ENCODE measurements around the gene RNF41. TPM values are rescaled to one million over a fixed set of nuclear protein-coding genes. Genes with fewer than 3 reads are reported as not detected.

The RNF41 gene
- total and polyA plus RNA-seq, 2 donors (not counting 3 experiments of a cell fraction or from before 2014, with no cell fraction given), result 88.3 to 203 TPM

DNA sequence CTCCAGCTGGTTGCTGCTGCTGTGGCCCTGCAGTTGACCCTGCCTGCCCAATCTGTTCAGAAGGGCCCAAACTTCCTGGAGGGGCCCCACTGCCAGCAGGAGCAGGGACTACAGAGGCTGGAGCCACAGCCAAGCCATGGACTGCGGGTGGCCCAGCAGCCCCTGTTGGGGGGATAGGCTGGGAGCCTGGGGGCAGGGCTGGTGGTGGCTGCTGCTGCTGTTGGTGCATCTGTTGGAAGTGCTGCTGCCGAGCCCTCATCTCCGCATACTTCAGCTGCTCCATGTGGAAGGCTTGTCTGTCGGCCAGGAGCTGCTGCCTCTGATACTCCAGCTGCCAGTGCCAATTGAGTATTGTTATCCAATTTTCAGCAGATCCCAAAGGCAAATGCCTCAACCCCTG is 56.4 kb downstream of the RNF41 start:
- H3K36me3 ChIP-seq (ENCODE audit: control insufficient read depth in 2 of 2, extremely low read depth in 1 of 2, insufficient read depth in 2 of 2, low read length in 2 of 2), result peaks cover 22 to 50% of the 10 kb centered on the region in 2 experiments
- H3K4me2 ChIP-seq (ENCODE audit: insufficient read depth, low read length), result no peak overlapping the region
- peak; percentile 62 for TF ChIP-seq POLR2AphosphoS5 (IDR thresholded peaks at IDR 0.05; ENCODE audit: insufficient read depth, low read depth, low read length)
- TF ChIP-seq, protein P1, sequence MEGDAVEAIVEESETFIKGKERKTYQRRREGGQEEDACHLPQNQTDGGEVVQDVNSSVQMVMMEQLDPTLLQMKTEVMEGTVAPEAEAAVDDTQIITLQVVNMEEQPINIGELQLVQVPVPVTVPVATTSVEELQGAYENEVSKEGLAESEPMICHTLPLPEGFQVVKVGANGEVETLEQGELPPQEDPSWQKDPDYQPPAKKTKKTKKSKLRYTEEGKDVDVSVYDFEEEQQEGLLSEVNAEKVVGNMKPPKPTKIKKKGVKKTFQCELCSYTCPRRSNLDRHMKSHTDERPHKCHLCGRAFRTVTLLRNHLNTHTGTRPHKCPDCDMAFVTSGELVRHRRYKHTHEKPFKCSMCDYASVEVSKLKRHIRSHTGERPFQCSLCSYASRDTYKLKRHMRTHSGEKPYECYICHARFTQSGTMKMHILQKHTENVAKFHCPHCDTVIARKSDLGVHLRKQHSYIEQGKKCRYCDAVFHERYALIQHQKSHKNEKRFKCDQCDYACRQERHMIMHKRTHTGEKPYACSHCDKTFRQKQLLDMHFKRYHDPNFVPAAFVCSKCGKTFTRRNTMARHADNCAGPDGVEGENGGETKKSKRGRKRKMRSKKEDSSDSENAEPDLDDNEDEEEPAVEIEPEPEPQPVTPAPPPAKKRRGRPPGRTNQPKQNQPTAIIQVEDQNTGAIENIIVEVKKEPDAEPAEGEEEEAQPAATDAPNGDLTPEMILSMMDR (IDR thresholded peaks at IDR 0.05; ENCODE audit: extremely low read depth in 1 of 2, insufficient read depth in 1 of 2, low read depth in 1 of 2, low read length in 2 of 2), result no peak
- TF ChIP-seq POLR2A (IDR thresholded peaks at IDR 0.05; ENCODE audit: low read depth, low read length), result peak; percentile 62
- no peak overlapping the region for H2AFZ ChIP-seq (ENCODE audit: low read depth, low read length)
- H3K9me1 ChIP-seq (replicated peaks; ENCODE audit: control insufficient read depth, extremely low read depth, insufficient read depth, low read length), result no peaks in the 10 kb centered on the region
- dilution Hi-C loops (cut with MboI; ENCODE audit: extremely low pct_ligation_motif_present, low sequenced_read_pairs), result no loop called here
- no TSS peak for BruUV-seq (replicated peaks)
- peaks cover 19% of the 10 kb centered on the region for H3K4me1 ChIP-seq (ENCODE audit: control insufficient read depth, extremely low read depth, insufficient read depth, low read length)
- POLR2A ChIA-PET, result interaction anchor here (0.8 to 1.5 kb wide), 2 partner anchors 37 to 118 kb away, joined by 4 read pairs; partner anchors contain the start of gene ESYT1
- intact Hi-C loops (cut with micrococcal nuclease), result no loop called here
- no peak for FAIRE-seq
- no peak overlapping the region for H3K4me3 ChIP-seq (replicated peaks in 1 of 3; ENCODE audit: insufficient read depth in 1 of 3, low read depth in 1 of 3, low read length in 3 of 3)
- DNase-seq (ENCODE audit: low read depth, low spot score), result no peak
- H3K9me3 ChIP-seq (replicated peaks; ENCODE audit: control insufficient read depth, insufficient read depth, low read length), result no peaks in the 10 kb centered on the region
- H4K20me1 ChIP-seq (replicated peaks; ENCODE audit: control insufficient read depth, extremely low read depth, insufficient read depth, low read length), result no peaks in the 10 kb centered on the region
- H3K27ac ChIP-seq (ENCODE audit: insufficient read depth, low read depth, low read length), result no peak overlapping the region
- no peak overlapping the region for H3K9ac ChIP-seq (replicated peaks; ENCODE audit: extremely low read depth, insufficient read depth, low read length)
- H3K27me3 ChIP-seq (ENCODE audit: control insufficient read depth in 2 of 2, insufficient read depth in 2 of 2, low read length in 2 of 2), result no peaks in the 10 kb centered on the region
- H3K79me2 ChIP-seq (ENCODE audit: control insufficient read depth, insufficient read depth, low read length), result peaks cover 11% of the 10 kb centered on the region
- CTCF ChIA-PET, result interaction anchor here (1.1 to 1.7 kb wide), 4 partner anchors 24 to 168 kb away, joined by 3 to 6 read pairs (median 4); partner anchors contain the start of genes SMARCC2 and SUOX

DNA sequence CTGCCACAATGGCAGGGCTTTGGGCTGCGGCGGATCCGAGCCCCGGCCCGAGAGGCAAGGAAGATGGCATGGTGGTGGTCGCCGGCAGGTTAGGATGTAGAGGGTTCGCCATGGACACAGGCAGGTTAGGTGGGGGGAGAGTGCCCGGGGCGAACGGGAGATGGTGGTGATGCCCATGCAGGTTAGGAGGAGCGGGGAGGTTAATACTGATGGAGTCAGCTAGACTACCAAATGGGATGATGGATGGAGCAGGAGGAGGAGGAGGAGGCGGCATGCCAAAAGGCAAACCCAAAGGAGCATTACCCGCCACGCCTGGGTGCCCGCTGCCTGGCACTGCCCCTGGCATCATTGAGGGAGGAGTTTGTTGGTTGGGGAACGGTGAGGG is 57.4 kb downstream of the RNF41 start:
- H3K4me3 ChIP-seq (replicated peaks in 1 of 3; ENCODE audit: insufficient read depth in 1 of 3, low read depth in 1 of 3, low read length in 3 of 3), result no peak overlapping the region
- H3K4me1 ChIP-seq (ENCODE audit: control insufficient read depth, extremely low read depth, insufficient read depth, low read length), result peaks cover 19% of the 10 kb centered on the region
- no peaks in the 10 kb centered on the region for H3K27me3 ChIP-seq (ENCODE audit: control insufficient read depth in 2 of 2, insufficient read depth in 2 of 2, low read length in 2 of 2)
- H3K9ac ChIP-seq (replicated peaks; ENCODE audit: extremely low read depth, insufficient read depth, low read length), result no peak overlapping the region
- intact Hi-C loops (cut with micrococcal nuclease), result no loop called here
- ChIA-PET CTCF (interaction anchor here (1.4 kb wide), 1 partner anchor 25 kb away, joined by 4 read pairs; the partner anchor contains the start of gene SMARCC2), POLR2A (interaction anchor here (1.5 to 3.9 kb wide), 2 partner anchors 36 to 37 kb away, joined by 4 to 23 read pairs; partner anchors contain the start of gene ESYT1)
- no TSS peak for BruUV-seq (replicated peaks)
- peak; percentile 5 for TF ChIP-seq POLR2AphosphoS5 (IDR thresholded peaks at IDR 0.05; ENCODE audit: insufficient read depth, low read depth, low read length)
- TF ChIP-seq FOS (IDR thresholded peaks at IDR 0.05; ENCODE audit: borderline replicate concordance, insufficient read depth, low read length), result no peak
- H3K9me3 ChIP-seq (replicated peaks; ENCODE audit: control insufficient read depth, insufficient read depth, low read length), result no peaks in the 10 kb centered on the region
- DNase-seq (ENCODE audit: low read depth, low spot score) (no peak), FAIRE-seq (no peak)
- no peaks in the 10 kb centered on the region for H3K9me1 ChIP-seq (replicated peaks; ENCODE audit: control insufficient read depth, extremely low read depth, insufficient read depth, low read length)
- peaks cover 24 to 49% of the 10 kb centered on the region in 2 experiments for H3K36me3 ChIP-seq (ENCODE audit: control insufficient read depth in 2 of 2, extremely low read depth in 1 of 2, insufficient read depth in 2 of 2, low read length in 2 of 2)
- dilution Hi-C loops (cut with MboI; ENCODE audit: extremely low pct_ligation_motif_present, low sequenced_read_pairs), result no loop called here
- H4K20me1 ChIP-seq (replicated peaks; ENCODE audit: control insufficient read depth, extremely low read depth, insufficient read depth, low read length), result no peaks in the 10 kb centered on the region
- no peak overlapping the region for H3K27ac ChIP-seq (ENCODE audit: insufficient read depth, low read depth, low read length)
- no peak overlapping the region for H2AFZ ChIP-seq (ENCODE audit: low read depth, low read length)
- peaks cover 21% of the 10 kb centered on the region for H3K79me2 ChIP-seq (ENCODE audit: control insufficient read depth, insufficient read depth, low read length)
- no peak overlapping the region for H3K4me2 ChIP-seq (ENCODE audit: insufficient read depth, low read length)

Measured in endothelial cell of umbilical vein (primary cell).